VCaP (cell line): Measurements from ENCODE around the gene CCNH.
A peak's percentile ranks its signal among the peaks of the same experiment; 100 is the strongest.

Experiments
- H3K27ac ChIP-seq: fragments of 450-650 bp; 2 replicates; pipeline ENCODE4 v1.5.1; 2017
- TF ChIP-seq, protein P1 (sequence below): fragments of 450-650 bp; conservative IDR thresholded peaks from 2 replicates; pipeline ENCODE4 v1.5.1; 2017; ENCODE audit warnings: mild to moderate bottlenecking, moderate library complexity

CCNH gene

DNA sequence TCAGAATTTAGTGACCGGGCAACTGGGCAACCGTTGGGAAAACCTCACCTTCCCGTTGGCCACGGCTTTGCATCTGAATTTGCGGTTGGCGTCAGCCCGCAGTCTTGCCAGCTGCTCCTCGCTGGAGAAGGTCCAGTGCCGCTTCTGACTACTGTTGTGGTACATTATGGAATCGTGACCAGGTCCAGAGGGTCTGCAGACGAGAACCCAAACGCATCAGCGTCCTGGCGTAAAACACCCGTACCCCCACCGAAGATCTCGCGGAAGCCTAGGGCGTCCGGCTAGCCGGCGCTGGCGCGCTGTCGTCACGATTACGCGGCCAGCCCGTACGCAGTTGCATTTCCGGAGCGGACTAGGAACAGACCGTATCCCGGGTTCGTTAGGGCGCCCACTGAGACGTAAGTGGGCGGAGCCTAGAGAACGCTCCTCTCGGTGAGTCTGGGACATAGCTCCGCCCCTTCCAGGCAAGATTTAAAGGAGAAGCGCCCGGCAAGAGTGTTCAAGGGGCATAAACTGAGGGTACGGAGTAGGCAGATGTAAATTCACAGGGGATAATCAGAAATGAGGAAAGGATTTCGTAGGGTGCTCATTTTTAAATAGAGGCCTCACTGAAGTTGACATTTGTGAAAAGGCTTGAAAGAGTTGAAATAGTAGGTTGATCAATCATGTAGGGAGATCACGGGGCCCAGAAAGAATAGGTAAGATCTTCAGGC is at the start of gene CCNH:
CCNH (minus strand) TSS at position 301 of the 713 bp plus-strand sequence; CDS start at position 165, 136 bp downstream.
- TF ChIP-seq, protein P1, sequence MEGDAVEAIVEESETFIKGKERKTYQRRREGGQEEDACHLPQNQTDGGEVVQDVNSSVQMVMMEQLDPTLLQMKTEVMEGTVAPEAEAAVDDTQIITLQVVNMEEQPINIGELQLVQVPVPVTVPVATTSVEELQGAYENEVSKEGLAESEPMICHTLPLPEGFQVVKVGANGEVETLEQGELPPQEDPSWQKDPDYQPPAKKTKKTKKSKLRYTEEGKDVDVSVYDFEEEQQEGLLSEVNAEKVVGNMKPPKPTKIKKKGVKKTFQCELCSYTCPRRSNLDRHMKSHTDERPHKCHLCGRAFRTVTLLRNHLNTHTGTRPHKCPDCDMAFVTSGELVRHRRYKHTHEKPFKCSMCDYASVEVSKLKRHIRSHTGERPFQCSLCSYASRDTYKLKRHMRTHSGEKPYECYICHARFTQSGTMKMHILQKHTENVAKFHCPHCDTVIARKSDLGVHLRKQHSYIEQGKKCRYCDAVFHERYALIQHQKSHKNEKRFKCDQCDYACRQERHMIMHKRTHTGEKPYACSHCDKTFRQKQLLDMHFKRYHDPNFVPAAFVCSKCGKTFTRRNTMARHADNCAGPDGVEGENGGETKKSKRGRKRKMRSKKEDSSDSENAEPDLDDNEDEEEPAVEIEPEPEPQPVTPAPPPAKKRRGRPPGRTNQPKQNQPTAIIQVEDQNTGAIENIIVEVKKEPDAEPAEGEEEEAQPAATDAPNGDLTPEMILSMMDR, result no peak
- peak within 1 kb of the TSS; percentile 77 for H3K27ac ChIP-seq

DNA sequence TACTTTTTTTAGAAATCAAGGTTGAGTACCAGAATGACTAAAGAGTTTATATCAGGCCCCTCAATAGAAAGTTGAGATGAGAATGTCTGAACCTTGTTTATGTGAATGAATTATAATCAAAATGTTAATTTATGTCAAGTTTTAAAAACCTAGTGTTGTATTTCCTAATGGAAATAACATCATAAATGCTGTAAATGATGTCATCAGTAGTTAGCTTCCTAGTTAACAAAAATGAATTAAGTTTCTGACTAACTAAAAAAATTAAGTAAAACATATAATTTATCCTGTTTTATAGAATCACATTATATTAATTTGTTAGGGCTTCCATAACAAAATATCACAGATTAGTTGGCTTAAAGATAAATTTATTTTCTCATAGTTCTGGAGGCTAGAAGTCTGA is 45.0 kb upstream of the CCNH start:
- TF ChIP-seq, protein P1, result no peak
- no peak overlapping the region for H3K27ac ChIP-seq

DNA sequence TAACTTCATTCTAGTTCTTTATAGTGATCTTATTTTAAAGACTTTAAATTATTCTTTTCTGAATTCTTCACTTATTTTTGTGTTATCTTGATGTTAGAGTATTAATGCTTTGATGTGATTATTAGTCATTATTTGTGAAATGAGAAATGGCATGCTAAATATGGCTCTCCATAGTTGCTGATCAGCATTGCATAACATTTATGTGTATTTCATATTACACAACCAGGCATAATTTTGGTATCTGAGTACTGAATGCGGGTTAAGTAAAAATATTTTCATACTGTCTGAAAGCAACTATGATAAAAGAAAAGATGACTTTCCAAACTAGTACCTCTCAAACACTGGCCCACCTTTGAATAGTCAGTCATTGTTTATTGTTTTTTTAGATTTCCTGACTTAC is 41.1 kb upstream of the CCNH start:
- peak overlapping the region; percentile 92 for H3K27ac ChIP-seq
- TF ChIP-seq, protein P1, result no peak

DNA sequence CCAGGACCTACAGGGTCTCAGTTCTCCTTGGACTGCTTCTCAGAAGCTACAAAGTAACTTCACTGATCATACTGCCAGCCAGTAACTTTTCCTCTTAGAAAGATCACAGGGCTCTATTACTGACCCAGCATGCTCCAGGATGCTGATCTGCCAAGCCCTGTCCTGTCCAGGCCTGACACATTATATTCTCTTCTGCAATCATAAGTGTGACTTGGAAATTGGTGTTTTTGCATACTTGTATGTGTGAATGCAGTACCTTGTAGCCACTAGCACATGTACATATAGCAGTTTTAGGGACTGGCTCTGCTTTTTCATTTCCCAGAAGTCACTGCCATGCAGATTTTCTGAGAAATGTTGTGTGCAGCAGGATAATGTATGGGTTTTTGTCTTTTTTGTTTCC is 40.1 kb upstream of the CCNH start:
- H3K27ac ChIP-seq, result peak overlapping the region; percentile 92
- TF ChIP-seq, protein P1, result no peak

DNA sequence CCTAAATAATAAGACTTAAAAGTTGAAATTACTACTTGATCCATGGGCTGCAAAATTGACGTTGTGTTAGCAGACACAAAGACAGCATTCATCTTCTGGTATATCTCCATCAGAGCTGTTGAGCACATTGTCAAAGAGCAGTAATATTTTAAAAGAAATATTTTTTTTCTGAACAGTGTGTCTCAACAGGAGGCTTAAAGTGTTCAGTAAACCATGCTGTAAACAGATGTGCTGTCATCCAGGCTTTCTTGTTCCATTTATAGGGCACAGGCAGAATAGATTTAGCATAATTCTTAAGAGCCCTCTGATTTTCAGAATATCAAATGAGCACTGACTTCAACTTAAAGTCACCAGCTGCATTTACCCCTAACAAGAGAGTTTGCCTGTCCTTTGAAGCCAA is 29.7 kb upstream of the CCNH start:
- TF ChIP-seq, protein P1, result no peak
- H3K27ac ChIP-seq, result no peak overlapping the region

DNA sequence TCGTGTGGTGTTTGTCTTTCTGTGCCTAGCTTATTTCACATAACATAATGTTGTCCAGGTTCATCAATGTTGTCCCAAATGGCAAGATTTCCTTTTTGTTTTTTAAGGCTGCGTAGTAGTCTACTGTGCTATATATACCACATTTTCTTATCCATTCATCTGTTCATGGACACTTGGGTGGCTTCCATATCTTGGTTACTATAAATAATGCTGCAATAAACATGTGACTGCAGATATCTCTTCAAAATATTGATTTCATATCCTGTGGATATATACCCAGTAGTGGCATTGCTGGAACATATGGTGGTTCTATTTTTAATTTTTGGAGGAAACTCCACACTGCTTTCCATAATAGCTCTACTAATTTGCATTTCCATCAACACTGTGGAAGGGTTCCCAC is 25.5 kb upstream of the CCNH start:
- TF ChIP-seq, protein P1, result no peak
- no peak overlapping the region for H3K27ac ChIP-seq

DNA sequence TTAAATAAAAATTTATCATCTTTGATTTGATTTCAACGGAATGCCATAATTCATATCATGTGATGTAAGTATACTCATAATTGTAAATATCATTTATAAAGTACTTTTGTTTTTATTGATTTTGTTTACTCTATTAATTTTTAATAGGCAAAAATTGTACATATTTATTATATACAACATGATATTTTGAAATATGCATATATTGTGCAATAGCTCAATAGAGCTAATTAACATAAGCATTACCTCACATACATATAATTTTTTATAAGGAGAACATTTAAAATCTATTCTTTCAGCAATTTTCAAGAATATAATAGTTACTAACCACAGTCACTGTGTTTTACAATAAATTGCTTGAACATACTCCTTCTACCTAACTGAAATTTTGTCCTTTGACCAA is 25.0 kb upstream of the CCNH start:
- H3K27ac ChIP-seq, result no peak overlapping the region
- TF ChIP-seq, protein P1, result no peak
